HG02642 (cell line): ENCODE data around the gene RRBP1.

Source experiments
- ATAC-seq: cut with Tn5 transposase; IDR thresholded peaks from one replicate; pipeline ENCODE4 v1.9.1; 2021; ENCODE audit warnings: mild to moderate bottlenecking; ENCODE audit not compliant: unreplicated experiment, poor library complexity

The RRBP1 gene

GRCh38 chr20:17651760-17652388 lies 30.2 kb downstream of the RRBP1 start:
- no peak for ATAC-seq

GRCh38 chr20:17651129-17651759 lies 30.8 kb downstream of the RRBP1 start:
- ATAC-seq: no peak

GRCh38 chr20:17650301-17651128 lies 31.5 kb downstream of the RRBP1 start:
- no peak for ATAC-seq

GRCh38 chr20:17648791-17649730 lies 33.0 kb downstream of the RRBP1 start:
- no peak for ATAC-seq

- no peak for ATAC-seq
Observed at GRCh38 chr20:17648315-17648646, 33.8 kb downstream of the RRBP1 start.

- no peak for ATAC-seq
Observed at GRCh38 chr20:17647391-17648314, 34.4 kb downstream of the RRBP1 start.

- no peak for ATAC-seq
Observed at GRCh38 chr20:17646961-17647301, 35.1 kb downstream of the RRBP1 start.

GRCh38 chr20:17646209-17646960 lies 35.7 kb downstream of the RRBP1 start:
- ATAC-seq: no peak

- no peak for ATAC-seq
Observed at GRCh38 chr20:17645546-17646208, 36.4 kb downstream of the RRBP1 start.

- ATAC-seq: no peak
Observed at GRCh38 chr20:17645010-17645409, 37.0 kb downstream of the RRBP1 start.

- no peak for ATAC-seq
Observed at GRCh38 chr20:17644451-17644850, 37.6 kb downstream of the RRBP1 start.

GRCh38 chr20:17643531-17644188 lies 38.4 kb downstream of the RRBP1 start:
- no peak for ATAC-seq

GRCh38 chr20:17642404-17643269 lies 39.4 kb downstream of the RRBP1 start:
- no peak for ATAC-seq

- ATAC-seq: no peak
Observed at GRCh38 chr20:17641993-17642392, 40.0 kb downstream of the RRBP1 start.

GRCh38 chr20:17641520-17641964 lies 40.5 kb downstream of the RRBP1 start:
- no peak for ATAC-seq

GRCh38 chr20:17640875-17641378 lies 41.1 kb downstream of the RRBP1 start:
- ATAC-seq: no peak
